Measurements from ENCODE around the gene DLEC1.
"Not testable (repeated sequence)": the region's sequence is repeated elsewhere in the genome, so short reads cannot be mapped to it uniquely, and the experiment has no call there.

The DLEC1 gene

GRCh38 chr3:38085311-38085942 is 46.4 kb downstream of the DLEC1 start:
- DNase-seq = no peak

- DNase-seq = no peak
Measured at GRCh38 chr3:38085943-38086324, 46.9 kb downstream of the DLEC1 start.

- DNase-seq = no peak
Measured at GRCh38 chr3:38086496-38086895, 47.5 kb downstream of the DLEC1 start.

- DNase-seq = not testable (repeated sequence)
Measured at GRCh38 chr3:38087278-38087677, 48.3 kb downstream of the DLEC1 start.

GRCh38 chr3:38088126-38089078 is 49.4 kb downstream of the DLEC1 start:
- DNase-seq = no peak

GRCh38 chr3:38089163-38089562 is 50.2 kb downstream of the DLEC1 start:
- no peak for DNase-seq

GRCh38 chr3:38090453-38090852 is 51.4 kb downstream of the DLEC1 start:
- DNase-seq = no peak

GRCh38 chr3:38094999-38095398 is 56.0 kb downstream of the DLEC1 start:
- DNase-seq = no peak

- DNase-seq = no peak
Measured at GRCh38 chr3:38095669-38096483, 56.9 kb downstream of the DLEC1 start.

- no peak for DNase-seq
Measured at GRCh38 chr3:38097446-38098375, 58.7 kb downstream of the DLEC1 start.

GRCh38 chr3:38098376-38098723 is 59.3 kb downstream of the DLEC1 start:
- DNase-seq = no peak

- no peak for DNase-seq
Measured at GRCh38 chr3:38099518-38099917, 60.5 kb downstream of the DLEC1 start.

- no peak for DNase-seq
Measured at GRCh38 chr3:38100498-38100897, 61.5 kb downstream of the DLEC1 start.

GRCh38 chr3:38101811-38102443 is 62.9 kb downstream of the DLEC1 start:
- no peak for DNase-seq

- no peak for DNase-seq
Measured at GRCh38 chr3:38102444-38102814, 63.4 kb downstream of the DLEC1 start.

GRCh38 chr3:38105525-38105924 is 66.5 kb downstream of the DLEC1 start:
- no peak for DNase-seq

GRCh38 chr3:38107911-38108648 is 69.1 kb downstream of the DLEC1 start:
- DNase-seq = no peak

- no peak for DNase-seq
Measured at GRCh38 chr3:38108649-38109579, 69.9 kb downstream of the DLEC1 start.

- no peak for DNase-seq
Measured at GRCh38 chr3:38109580-38110313, 70.7 kb downstream of the DLEC1 start.

All from CD4-positive, alpha-beta T cell treated with Interleukin-4 for 4 hours (primary cell).